IPS-18c (cell line): ENCODE results near the gene NUP210L.
"Not testable (repeated sequence)": the region's sequence is repeated elsewhere in the genome, so short reads cannot be mapped to it uniquely, and the experiment has no call there.

Experiments used
- H3K4me3 ChIP-seq: 2 replicates; pipeline ENCODE4 v1.7.0; 2013; ENCODE audit warnings: low read depth, mild to moderate bottlenecking, low read length, moderate library complexity; ENCODE audit not compliant: insufficient read depth
- H3K9me3 ChIP-seq: one replicate; pipeline ENCODE4 v1.6.1; 2013; ENCODE audit warnings: mild to moderate bottlenecking, low read length, moderate library complexity; ENCODE audit not compliant: control insufficient read depth, insufficient read depth

The NUP210L gene

DNA sequence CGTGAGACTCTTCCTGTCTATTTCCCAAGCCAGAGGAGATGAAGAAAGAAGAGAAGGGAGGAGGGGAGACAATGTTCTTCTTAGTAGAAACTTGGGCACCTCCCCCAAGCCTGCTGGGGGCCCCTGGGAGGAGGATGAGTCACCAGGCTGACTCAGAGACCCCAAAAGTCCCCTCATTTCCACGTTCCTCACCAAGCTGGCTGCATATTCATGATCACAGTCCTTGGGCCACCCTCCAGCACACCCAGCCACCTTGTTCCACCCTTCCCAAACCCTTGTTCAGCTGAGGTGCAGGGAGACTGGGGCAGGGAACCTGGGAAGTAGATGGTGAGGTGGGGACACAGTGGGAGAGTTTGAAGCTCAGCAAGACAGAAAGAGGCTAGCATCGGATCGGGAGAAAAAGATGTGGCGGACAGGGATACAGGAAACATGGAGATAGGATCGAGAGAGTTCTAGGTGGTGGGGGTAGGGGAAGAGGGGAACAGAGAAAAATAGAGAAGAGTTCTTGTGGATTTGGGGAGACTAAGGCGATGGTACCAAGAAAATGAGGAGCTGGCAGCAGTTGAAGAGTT is 169.4 kb downstream of the NUP210L start:
- peak overlapping the region; percentile 68 for H3K4me3 ChIP-seq
- H3K9me3 ChIP-seq: no peaks in the 10 kb centered on the region

DNA sequence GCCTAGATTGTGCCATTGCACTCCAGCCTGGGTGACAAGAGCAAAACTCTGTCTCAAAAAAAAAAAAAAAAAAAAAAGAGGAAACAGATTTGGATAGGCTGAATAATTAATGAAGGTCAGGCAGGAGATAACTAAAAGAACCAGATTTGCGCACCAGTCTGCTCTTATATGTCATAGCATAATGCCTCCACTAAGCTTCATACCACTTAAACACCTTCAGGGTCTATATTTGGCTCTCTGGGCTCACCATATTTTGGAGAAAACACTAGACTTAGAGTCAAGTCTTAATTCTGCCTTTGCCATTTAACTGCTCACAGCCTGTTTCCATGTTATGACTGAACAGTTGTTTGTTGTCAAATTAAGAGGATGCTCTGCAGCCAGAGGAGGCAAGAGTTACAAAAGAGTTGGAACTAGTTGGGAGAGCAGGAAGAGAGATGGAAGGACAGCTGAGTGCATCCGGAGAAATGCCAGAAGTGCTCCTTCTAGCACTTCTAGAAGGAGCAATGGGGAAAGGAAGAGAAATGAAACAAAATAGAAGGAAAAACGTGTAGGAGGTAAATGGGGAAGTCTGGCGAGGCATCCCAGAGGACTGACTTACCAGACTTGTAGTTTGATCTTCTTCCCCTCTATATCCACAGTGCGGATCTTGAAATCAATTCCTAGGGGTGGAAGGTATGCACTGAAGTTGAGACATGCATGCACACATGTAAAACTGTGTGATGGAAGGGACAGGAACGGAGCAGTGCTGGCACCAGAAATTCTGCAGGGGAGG is 170.6 kb downstream of the NUP210L start:
- Histone ChIP-seq H3K4me3 (no peak overlapping the region; the same call in 1 of the 2 replicates), H3K9me3 (no peaks in the 10 kb centered on the region)

DNA sequence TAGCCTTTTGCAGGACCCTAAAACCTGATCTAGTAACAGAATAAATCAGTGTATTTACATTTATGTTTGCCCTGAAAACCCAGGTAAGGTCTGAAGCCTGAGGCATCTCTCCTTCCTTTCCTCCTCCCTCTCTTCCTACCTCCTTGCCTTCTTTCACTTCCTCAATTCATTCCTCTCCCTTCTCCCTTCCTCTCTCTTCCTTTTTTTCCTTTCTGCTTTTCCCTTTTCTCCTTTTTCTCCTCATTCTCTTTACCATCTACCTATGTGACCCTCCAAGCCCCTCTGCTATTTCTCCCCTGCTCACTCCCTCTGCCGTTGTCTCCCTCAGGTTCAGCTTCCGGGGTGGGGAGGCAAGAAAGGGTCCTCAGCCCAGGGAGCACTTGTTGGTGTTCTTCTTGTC is 173.1 kb downstream of the NUP210L start:
- not testable (repeated sequence) for H3K9me3 ChIP-seq, H3K4me3 ChIP-seq

DNA sequence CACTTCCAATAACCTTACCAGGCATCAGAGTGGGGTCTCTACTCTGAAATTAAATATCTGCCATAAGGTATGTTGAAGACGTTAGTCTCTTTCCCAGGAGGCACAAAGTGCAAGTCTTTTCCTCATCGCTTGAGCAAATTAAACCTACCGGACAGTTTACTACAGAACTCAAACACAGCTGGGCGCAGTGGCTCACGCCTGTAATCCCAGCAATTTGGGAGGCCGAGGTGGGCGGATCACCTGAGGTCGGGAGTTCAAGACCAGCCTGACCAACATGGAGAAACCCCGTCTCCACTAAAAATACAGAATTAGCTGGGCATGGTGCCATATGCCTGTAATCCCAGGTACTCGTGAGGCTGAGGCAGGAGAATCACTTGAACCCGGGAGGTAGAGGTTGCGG is 175.8 kb downstream of the NUP210L start:
- H3K4me3 ChIP-seq, H3K9me3 ChIP-seq: not testable (repeated sequence)

DNA sequence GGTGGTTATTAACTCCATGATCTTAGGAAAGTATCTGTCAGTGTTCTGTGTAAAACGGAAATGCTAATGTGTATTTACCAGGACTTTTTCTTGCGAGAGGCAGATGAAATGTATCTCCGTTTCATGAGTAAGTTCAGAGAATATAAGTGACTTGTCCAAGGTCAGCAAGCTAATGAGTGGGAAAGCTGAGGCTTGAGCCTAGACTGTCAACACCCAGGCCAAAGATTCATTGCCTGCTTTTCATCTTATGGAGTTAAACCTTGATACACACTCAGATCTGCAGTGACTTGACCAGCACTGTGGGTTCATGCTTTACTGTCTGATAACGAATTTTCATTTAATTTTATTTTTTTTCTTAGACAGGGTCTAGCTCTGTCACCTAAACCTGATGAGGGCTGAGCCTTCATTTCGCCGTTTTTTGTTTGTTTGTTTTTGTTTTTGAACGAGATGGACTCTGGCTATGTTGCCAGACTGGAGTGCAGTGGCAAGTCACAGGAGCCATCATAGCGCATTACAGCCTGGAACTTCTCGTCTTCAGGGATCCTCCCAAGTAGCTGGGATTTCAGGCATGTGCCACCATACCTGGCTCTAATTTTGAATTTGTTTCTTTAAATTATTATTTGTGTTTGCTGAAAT is 176.5 kb downstream of the NUP210L start:
- Histone ChIP-seq H3K9me3 (no peaks in the 10 kb centered on the region), H3K4me3 (peak overlapping the region; percentile 98)

DNA sequence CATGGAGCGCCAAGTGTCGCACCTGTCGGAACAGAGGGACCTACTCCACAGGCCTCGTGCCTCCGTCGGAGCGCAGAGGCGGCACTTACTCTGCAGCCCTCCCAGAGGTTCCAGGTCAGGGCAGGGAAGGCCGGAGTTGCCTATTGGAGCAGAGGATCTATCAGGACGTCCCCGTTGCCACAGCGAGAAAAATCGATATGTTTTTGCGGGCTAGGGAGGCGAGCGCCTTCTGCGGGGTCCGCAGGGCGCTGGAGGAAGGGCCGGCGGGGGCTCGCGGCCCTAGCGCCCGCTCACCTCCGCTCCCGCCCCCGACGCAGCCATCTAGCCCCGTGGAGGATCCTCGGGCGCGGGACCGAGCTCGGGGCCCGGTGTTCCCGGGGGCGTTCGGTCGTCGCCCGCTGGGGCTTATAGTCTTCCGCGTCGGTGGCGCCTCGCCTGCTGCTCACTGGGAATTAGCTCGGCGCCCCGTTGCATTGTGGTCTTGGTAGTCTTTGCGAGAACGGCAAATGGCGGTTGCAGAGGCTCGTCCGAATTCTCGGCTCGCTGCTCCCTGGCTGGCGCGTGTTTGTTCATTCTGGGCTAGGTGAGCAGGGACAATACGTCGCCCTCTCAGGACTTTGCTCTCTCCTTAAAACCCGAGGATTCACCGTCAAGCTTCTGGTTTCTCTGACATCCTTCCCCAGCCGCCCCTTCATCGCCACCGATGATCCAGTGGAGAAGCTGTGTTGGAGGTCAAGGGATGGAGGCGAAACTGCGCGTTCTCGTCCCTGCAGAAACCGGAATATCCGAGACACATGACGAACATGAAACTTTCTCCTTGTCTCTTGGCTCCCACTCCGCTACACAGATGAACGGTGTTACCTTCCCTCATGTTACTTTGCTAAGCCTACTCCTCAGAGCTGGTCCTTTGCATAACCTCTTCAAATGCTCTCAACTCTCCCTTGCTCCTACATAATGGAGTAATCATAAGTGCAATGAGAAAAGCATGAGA is 177.3 kb downstream of the NUP210L start, which contains the start of gene JTB:
Gene JTB, minus strand, starts transcription at position 425 of the 991 bp plus-strand sequence. Its CDS starts 422 bp downstream, at position 3.
- H3K4me3 ChIP-seq: peak within 1 kb of the TSS; percentile 98
- H3K9me3 ChIP-seq: no peaks in the 10 kb centered on the region

DNA sequence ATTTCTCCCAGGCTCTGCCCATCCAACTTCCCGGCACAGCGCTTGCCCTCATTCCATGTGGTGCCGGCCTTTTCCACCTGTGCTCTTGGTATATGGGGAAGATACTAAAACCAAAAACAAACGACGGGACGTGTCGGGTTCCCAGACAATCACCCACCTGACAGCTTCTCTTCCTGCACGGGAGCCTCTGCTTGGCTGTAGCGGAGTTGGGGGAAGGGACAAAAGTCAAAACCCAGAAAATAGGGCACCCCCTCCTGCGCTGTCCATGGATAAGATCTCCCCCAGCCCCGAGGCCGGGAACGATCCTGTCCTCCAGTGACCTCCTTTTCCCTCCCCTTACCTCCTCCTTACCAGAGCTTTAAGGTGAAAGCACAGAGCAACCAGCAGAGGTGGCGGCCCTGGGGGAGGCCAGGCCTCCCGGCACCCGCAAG is 178.0 kb downstream of the NUP210L start:
- H3K4me3 ChIP-seq: peak overlapping the region; percentile 98
- no peaks in the 10 kb centered on the region for H3K9me3 ChIP-seq

DNA sequence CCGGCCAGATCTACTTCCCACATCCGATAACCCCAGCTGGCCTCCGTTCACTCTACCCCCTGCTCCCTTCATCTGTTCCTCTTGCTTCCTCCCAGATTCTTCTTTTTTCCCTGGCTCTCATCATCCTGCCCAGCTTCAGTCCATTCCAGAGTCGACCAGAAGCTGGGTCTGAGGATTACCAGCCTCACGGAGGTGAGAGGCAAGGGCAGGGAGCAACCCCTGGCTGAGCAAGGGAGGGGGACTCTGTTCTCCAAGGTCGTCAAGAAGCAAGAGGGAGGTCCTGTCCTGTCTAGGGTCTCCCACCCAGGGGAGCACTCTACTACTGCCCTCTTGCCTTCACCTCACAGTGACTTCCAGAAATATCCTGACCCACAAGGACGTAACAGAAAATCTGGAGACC is 181.3 kb downstream of the NUP210L start:
- Histone ChIP-seq H3K9me3 (no peaks in the 10 kb centered on the region), H3K4me3 (no peak overlapping the region)

DNA sequence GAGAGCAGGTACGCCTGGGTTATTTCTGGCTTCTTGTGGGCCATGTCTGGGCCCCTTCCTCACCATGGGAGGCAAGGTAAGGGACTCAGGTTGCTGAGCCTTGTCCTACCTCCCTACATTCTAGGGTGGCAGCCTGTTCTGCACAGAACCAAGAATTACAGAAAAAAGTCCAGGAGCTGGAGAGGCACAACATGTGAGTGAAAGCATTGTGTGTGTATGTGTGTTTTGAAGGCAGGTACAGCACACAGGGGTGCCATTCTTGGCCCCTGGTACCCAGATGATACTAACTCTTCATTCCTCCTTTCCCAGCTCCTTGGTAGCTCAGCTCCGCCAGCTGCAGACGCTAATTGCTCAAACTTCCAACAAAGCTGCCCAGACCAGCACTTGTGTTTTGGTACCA is 181.8 kb downstream of the NUP210L start:
- Histone ChIP-seq H3K4me3 (no peak overlapping the region), H3K9me3 (no peaks in the 10 kb centered on the region)

DNA sequence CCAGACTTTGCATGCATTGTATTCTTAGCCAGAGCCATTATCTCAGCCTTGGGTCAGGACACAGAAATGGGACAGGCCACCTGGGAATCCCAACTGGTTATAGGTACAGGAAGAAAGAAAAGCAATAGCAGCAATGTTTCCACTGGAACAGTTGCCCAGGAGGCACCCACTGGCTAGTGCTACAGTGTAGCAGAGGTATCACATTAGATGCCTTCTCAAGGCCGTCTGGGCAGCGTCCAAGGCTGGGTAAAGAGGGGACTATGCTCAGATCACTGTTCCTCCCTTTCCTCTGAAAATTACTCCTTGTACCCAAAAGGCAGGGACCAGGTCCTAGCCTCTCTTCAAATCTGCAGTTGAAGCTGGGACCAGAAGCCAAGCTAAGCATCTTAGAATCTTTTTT is 184.5 kb downstream of the NUP210L start:
- H3K9me3 ChIP-seq: no peaks in the 10 kb centered on the region
- no peak overlapping the region for H3K4me3 ChIP-seq

DNA sequence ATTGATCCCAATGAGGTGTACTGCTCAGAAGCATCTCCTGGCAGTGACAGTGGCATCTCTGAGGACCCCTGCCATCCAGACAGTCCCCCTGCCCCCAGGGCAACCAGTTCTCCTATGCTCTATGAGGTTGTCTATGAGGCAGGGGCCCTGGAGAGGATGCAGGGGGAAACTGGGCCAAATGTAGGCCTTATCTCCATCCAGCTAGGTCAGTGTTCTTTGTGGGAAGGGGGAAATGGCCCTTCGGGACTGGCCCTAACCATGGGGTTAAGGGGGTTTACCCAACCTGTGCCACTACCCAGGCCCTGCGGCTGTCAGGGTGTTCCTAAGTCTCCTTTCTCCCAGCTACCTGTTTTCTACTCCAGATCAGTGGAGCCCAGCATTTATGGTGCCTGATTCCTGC is 185.9 kb downstream of the NUP210L start:
- peak overlapping the region; percentile 81; the same call in 1 of the 2 replicates for H3K4me3 ChIP-seq
- H3K9me3 ChIP-seq: peaks cover 3% of the 10 kb centered on the region

DNA sequence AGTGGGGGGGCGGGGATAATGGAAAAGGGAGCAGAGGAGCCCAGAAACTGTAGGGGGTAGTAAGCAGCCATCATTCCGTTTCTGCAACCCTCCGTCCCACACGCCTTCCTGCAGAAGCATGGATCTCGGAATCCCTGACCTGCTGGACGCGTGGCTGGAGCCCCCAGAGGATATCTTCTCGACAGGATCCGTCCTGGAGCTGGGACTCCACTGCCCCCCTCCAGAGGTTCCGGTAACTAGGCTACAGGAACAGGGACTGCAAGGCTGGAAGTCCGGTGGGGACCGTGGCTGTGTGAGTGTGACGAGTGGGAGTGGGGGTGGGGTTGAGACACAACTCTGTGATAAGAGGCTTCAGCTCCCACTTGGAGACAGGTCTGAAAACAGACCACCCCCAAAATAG is 186.5 kb downstream of the NUP210L start:
- H3K9me3 ChIP-seq: peaks cover 4% of the 10 kb centered on the region
- peak overlapping the region; percentile 81 for H3K4me3 ChIP-seq

DNA sequence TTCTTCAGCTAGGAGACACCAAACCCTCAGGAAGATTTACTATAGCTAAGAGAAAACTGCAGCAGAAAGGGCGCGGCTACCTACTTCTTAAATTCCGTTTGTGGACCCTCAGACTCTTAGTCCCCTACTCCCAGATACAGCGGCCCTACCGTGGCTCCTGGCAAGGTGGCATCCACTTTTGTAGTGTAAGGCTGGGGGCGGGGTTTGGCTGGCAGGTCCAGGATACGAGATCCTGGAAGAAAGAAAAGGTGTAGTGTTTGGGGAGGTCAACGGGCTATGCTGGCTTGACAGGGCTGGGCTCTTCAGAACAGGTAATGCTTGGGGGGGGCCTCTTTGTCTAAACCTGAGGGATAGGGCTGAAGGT is 186.9 kb downstream of the NUP210L start:
- Histone ChIP-seq H3K4me3 (peak overlapping the region; percentile 81), H3K9me3 (peaks cover 4% of the 10 kb centered on the region)

DNA sequence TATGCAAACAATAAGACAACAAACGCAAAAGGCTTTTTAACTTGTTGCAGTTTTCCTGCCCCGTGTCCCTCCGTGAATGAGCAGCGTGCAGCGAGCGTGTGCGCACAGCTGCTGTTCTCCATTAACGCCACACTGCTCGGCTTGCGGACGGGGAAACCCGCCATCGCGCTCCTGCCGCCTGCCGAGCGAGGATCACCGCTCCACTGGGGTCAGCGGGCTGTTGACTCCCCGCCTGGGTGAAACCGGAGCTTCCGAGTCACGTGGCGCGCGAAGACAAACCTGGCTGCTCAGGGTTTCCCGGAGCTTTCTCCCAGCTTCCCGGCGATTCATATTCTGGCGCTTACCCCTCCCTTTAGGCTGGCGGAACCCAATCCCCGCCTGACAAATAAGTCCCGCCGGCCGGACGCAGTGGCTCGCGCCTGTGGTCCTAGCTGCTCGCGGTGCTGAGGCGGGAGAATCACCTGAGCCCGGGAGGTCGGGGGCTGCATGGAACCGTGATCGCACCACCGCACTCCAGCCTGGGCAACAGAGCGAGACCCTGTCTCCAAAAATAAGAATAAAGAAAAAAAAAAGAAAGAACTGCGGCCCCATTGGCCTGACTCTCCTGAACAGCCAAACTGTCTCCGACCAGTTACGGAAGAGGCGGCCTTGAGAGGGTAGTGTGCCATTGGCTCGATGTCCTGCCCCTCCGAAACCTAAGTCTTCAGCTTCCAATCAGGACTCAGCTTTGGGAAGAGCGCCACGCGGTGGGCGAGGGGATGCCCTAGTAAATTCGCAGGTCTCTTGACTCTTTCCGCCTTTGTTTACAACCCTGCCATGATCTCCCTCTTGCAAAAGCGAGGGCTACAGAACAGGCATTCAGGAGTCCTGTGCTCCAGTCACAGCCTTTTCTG is 187.5 kb downstream of the NUP210L start, which contains the start of gene CREB3L4:
Gene CREB3L4, plus strand, starts transcription at position 796 of the 893 bp plus-strand sequence. CDS start 624 bp downstream, outside the sequence.
- H3K9me3 ChIP-seq: peaks cover 4% of the 10 kb centered on the region
- peak within 1 kb of the TSS; percentile 81 for H3K4me3 ChIP-seq

DNA sequence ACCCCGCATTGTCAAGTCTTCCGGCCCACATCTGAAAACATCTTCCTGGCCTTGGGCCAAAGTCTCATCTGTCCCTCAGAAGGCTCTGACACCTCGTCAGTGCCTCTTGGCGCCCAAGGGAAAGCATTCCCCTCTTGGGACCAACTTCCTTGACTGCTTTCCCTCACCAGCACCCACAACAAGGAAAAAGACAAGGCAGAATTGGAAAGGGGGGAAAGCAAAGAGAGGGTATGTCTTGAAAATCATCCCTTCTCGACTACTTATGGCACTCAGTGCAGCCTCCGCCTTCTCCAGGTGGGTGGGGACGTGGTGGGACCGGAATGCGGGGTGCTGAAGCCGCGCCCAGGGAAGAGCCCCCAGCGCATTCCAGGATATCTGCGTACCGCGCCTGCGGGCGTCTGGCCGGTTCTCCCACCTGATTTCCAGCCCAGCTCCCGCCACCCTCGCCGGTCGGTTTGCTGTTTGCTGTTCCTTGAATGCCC is 191.0 kb downstream of the NUP210L start:
- Histone ChIP-seq H3K9me3 (peaks cover 4% of the 10 kb centered on the region), H3K4me3 (peak overlapping the region; percentile 88)
